Sciatic nerve (tissue), 2 donors: ENCODE data around the gene SCD5. TPM values are rescaled to one million over a fixed set of nuclear protein-coding genes. Genes with fewer than 3 reads are reported as not detected.

Experiments used
- ATAC-seq: fragments of 200-7000 bp; cut with Tn5 transposase; one replicate; pipeline ENCODE4 v1.9.1; 2020; ENCODE audit warnings: mild to moderate bottlenecking, moderate library complexity
- DNase-seq: peaks from one replicate; pipeline ENCODE4 v3.0.0-alpha.2; 2020; ENCODE audit warnings: low spot score
- intact Hi-C: fragments of 100-400 bp; cut with DNase I; formaldehyde crosslinking; loops from one replicate; pipeline ENCODE4 v1.14.2; 2022
- total RNA-seq: library from RNA; stranded (reverse); fragmentation: NEBNext Ultra II Directional; extraction: Animal tissue kit (Norgen Biotek cat#: 25700); gene quantifications from one replicate; pipeline ENCODE4 v1.2.1, GENCODE V29; 2021
- donor health status: DM: no; HTN: no; CAD: no.
- donor health status: DM: no; HTN: no; CAD: no.

SCD5 gene
- total RNA-seq, 1 donor from 2014 or later = 50.6 TPM

GRCh38 chr4:82777857-82778525 is 20.6 kb downstream of the SCD5 start:
- DNase-seq (no peak), ATAC-seq (no peak)
- intact Hi-C loops = no loop called here

GRCh38 chr4:82776925-82777542 is 21.6 kb downstream of the SCD5 start:
- ATAC-seq (peak; percentile 66), DNase-seq (no peak)
- intact Hi-C loops = no loop called here

GRCh38 chr4:82775243-82775642 is 23.4 kb downstream of the SCD5 start:
- intact Hi-C loops = no loop called here
- ATAC-seq = no peak

DNA sequence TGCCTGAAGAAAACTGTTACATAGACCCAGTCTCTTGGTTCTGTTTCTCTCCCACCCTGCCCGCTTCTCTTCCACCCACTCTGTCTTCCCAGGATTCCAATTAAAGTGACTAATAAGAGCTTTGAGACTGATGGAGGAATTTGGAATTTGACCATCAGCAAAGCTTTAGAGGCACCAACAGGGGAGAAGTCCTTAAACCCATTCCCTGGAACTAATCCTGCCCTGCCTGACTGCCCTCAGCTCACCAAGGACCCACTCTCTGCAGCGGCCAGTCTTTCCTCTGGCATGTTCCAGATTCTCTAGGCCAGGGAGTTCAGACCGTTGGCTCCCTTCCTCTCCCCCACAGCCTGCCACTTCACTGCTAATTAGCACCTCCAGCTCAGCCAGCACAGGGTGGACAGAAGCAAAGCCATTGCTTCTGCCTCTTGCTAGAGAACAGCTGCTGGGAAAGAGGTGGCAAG is 23.9 kb downstream of the SCD5 start:
- intact Hi-C loops = no loop called here
- no peak for DNase-seq
- ATAC-seq = no peak

More at GRCh38 chr4:82775243-82775642, 23.4 kb downstream of the SCD5 start:
- no peak for DNase-seq

DNA sequence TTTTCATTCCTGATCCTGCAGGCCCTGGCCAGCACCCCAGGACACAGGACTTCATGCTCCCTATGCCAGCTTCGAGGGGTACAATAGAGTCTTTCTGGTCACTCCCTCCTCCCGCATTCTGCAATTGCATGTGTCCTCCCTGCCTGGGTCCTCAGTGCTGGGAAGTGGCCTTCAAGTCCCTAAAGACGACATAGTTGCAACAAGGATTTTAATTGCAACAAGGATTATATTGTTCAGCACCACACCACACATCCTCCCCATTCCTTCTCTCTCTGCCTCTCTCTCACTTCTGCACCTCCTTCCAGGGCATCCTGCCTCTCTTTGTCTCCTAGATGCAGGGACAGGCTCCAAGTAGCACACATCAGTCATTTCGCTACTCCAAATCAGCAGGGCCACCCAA is 25.5 kb downstream of the SCD5 start:
- DNase-seq (no peak), ATAC-seq (no peak)
- intact Hi-C loops = no loop called here

DNA sequence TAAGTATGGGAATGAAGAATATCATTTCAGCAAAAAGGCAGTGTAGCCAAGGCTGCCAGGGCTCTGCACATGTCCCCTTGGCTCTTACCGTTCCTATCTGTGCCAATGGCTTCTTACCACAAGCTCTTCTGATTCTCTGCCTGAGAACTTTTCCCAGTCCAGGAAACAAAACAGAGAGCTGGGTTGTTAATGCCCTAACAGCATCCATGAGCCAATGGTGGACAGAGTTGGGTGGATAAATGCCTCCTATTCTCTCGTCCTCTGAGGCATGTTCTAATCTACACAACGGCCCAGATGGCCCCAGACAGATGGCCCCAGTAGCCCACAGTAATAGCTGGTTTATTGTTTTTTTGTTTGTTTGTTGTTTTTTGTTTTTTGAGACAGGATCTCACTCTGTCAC is 28.0 kb downstream of the SCD5 start:
- intact Hi-C loops = no loop called here
- DNase-seq (no peak), ATAC-seq (no peak)

GRCh38 chr4:82765134-82765533 is 33.5 kb downstream of the SCD5 start:
- ATAC-seq (no peak), DNase-seq (no peak)
- intact Hi-C loops = no loop called here

GRCh38 chr4:82761229-82761628 is 37.4 kb downstream of the SCD5 start:
- ATAC-seq (no peak), DNase-seq (no peak)
- intact Hi-C loops = no loop called here

GRCh38 chr4:82758701-82759685 is 39.6 kb downstream of the SCD5 start:
- ATAC-seq (peak; percentile 36), DNase-seq (no peak)
- intact Hi-C loops = no loop called here

DNA sequence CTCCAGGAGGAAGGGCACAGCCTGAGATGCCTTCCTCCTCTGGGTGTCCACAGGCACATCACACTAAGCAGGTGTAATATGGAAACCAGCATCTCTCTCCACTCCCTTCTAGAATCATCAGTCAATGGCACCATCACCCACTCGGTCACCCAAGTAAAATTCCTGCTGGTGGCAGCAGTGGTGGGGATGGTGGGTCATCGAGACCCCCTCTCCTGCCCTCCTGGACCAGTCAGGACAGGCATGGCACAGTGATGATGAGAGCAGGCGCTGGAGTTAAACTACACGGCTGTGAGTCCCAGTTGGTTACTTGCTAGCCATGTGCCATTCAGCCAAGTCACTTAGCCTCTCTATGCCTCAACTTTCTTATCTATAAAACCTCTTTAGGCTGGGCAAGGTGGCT is 42.5 kb downstream of the SCD5 start:
- intact Hi-C loops = no loop called here
- ATAC-seq = no peak

DNA sequence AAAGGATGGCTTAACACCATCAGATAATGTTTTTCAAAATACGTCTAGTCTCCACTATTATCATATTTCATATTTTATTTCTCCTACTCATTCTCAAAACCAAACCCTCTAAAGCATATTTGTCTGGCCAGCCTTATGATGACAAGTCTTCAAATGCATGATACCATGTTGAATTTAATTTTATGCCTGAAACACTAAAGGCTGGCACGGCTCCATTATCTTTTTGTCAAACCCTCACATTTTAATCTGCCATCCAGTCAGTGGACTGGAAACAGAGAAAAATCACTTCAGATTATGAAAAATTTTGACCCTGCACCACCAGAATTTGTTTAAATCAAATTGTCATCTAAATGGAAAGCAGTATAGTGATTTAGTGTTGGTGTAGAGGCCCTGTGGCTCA is 42.9 kb downstream of the SCD5 start:
- intact Hi-C loops = no loop called here
- ATAC-seq (no peak), DNase-seq (no peak)

More for the DNA sequence above, 42.5 kb downstream of the SCD5 start:
- DNase-seq = no peak

GRCh38 chr4:82754513-82755165 is 44.0 kb downstream of the SCD5 start:
- ATAC-seq (no peak), DNase-seq (no peak)
- intact Hi-C loops = no loop called here

DNA sequence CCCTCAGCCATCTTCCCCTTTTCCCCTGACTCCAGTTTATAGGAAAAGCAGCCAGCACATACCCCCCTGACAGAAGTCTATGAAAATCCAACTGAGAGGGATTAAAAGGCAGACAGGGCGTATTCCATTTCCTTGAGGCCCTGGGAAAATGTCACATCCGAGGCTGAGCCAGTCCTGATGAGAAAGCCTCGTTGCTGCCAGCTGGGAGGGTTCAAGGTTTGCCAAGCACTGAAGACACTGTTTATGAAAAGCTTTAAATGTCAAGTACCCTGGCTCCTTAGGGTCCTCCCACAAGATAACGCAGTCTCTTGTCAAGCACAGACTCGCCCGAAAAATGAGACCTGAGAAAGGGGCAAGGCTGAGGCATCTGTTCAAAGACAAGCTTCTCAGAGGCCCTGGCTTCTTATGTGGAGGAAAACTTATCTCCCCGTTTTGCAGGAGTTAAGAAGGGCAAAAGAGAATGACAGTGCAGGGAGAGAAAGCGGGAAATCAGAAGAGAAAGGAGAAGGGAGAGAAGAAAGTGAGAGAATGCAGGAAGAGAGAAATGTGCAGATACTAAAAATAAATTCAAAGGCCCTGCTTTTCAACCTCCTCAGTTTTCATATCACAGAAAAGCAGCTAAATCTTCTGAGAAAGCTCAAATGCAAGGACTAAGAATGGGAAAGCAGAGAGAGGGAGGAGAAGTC is 44.7 kb downstream of the SCD5 start:
- no peak for ATAC-seq
- intact Hi-C loops = no loop called here
- no peak for DNase-seq

GRCh38 chr4:82753238-82753637 is 45.4 kb downstream of the SCD5 start:
- ATAC-seq (no peak), DNase-seq (no peak)
- intact Hi-C loops = no loop called here

GRCh38 chr4:82748810-82749470 is 49.7 kb downstream of the SCD5 start:
- ATAC-seq = peak; percentile 10
- intact Hi-C loops = no loop called here
- no peak for DNase-seq

- intact Hi-C loops = no loop called here
- DNase-seq (no peak), ATAC-seq (peak; percentile 59)
Observed at GRCh38 chr4:82747686-82748575, 50.7 kb downstream of the SCD5 start.
